ENCODE data around the gene COL20A1.

DNA sequence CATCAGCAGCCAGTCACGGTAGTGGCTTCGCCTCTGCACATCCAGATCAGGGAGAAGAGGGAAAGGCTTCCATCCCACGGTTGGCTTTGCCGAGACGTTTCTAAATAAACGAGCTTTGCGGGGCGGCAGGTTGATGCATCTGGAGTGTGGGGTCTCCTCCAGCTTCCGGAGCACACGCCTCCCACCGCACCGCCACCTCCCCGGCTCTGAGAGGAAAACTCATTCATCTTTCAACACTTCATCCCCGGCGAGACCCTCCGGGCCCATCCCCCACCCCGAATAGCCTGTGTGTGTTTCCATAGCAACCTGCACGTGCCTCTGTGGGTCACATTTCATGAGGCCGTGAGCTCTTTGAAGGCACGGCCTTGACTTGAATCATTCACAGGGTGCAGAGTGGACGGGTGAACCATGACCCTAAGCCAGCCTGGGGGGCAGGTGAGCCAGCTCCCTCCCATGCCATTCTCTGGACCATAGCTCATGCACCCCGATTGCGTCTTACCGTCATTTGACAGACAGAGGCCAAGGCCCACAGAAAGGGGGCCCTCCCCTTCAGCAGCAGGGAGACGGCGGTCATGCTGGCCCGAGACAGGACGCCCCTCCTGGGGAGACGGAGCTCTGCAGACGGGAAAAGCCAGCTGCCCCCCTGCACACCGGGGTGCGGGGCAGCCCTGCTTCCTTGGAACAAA, 84.4 kb downstream of the COL20A1 start:
- TF ChIP-seq CTCF (IDR thresholded peaks at IDR 0.05) (no peak), POLR2A (IDR thresholded peaks at IDR 0.05) (no peak), POLR2AphosphoS5 (IDR thresholded peaks at IDR 0.05; ENCODE audit: insufficient read depth in 1 of 2, low read depth in 1 of 2) (no peak)

Measured in vagina (tissue), 2 donors.